Gastroesophageal sphincter (tissue), 3 donors: Measurements from ENCODE around the gene WFIKKN2.

Experiments used
- CTCF ChIP-seq, 4 experiments: fragments of 200-600 bp in 2 of 4; fragments of 450-650 bp in 2 of 4; sonication (generic) in 1 of 4; IDR thresholded peaks; one replicate each; pipeline ENCODE4 v1.5.1; 2017 to 2019; ENCODE audit warnings: antibody characterized with exemption in 4 of 4, mild to moderate bottlenecking in 2 of 4, moderate library complexity in 2 of 4
- EP300 ChIP-seq: sonication (generic); formaldehyde crosslinking; IDR thresholded peaks from one replicate; pipeline ENCODE4 v1.6.1; 2017; ENCODE audit warnings: antibody characterized with exemption, mild to moderate bottlenecking
- POLR2A ChIP-seq, 2 donors: fragments of 450-650 bp; IDR thresholded peaks; one replicate each; pipeline ENCODE4 v1.6.1; 2017; ENCODE audit warnings: antibody characterized with exemption in 2 of 2, mild to moderate bottlenecking in 2 of 2, moderate library complexity in 1 of 2
- POLR2AphosphoS5 ChIP-seq: sonication (generic); formaldehyde crosslinking; IDR thresholded peaks from one replicate; pipeline ENCODE4 v1.6.1; 2017; ENCODE audit warnings: antibody characterized with exemption

- TF ChIP-seq CTCF (IDR thresholded peaks at IDR 0.05) (no peak), EP300 (no peak), POLR2AphosphoS5 (no peak), POLR2A (IDR thresholded peaks at IDR 0.05) (no peak)
These were observed 32.5 kb upstream of the WFIKKN2 start for GRCh38 chr17:50802609-50803571.
